Omental fat pad (tissue), 4 donors: ENCODE results near the gene LRRC49. TPM values are rescaled to one million over a fixed set of nuclear protein-coding genes. Genes with fewer than 3 reads are reported as not detected.
"Not testable (repeated sequence)": the region's sequence is repeated elsewhere in the genome, so short reads cannot be mapped to it uniquely, and the experiment has no call there.

Source experiments
- ATAC-seq: fragments of 150-250 bp; one replicate; pipeline ENCODE4 v1.9.1; 2016; ENCODE audit warnings: mild to moderate bottlenecking, moderate library complexity; ENCODE audit not compliant: low FRiP score
- DNase-seq: peaks from one replicate; pipeline ENCODE4 v3.0.0-alpha.2; 2019; ENCODE audit warnings: low spot score
- total RNA-seq, 4 donors: library from RNA; depleted of rRNA; stranded (reverse); fragments of >200 nt; gene quantifications; one replicate each; pipeline ENCODE4 v1.1.0, GENCODE V29; 2016
- TF ChIP-seq, protein P1 (sequence below), 3 donors: fragments of 450-650 bp; IDR thresholded peaks; one replicate each; pipeline ENCODE4 v1.5.1; 2016 to 2017; ENCODE audit warnings: antibody characterized with exemption in 3 of 3, mild to moderate bottlenecking in 3 of 3, moderate library complexity in 2 of 3

LRRC49 gene
- total RNA-seq, 4 donors from 2014 or later = 2.5 to 7.1 (median 5.0) TPM

DNA sequence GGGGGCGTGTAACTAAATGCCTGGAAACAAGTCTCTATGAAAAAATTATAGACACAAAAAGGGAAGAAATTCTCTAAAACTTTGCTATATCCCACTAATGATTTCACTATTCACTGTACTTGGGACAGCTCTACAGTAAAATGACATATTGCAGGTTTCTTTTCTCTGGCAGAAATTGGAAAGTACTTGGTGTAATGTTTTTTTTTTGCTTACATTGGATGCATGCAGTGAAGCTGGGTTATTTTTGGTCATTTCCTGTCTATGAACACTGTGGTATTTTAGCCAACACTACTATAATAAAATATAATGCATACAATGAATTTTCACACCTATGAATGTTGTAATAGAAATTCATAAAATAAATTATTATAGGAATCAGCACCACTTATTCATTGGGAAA lies 109.7 kb downstream of the LRRC49 start:
- DNase-seq = no peak
- TF ChIP-seq, protein P1, sequence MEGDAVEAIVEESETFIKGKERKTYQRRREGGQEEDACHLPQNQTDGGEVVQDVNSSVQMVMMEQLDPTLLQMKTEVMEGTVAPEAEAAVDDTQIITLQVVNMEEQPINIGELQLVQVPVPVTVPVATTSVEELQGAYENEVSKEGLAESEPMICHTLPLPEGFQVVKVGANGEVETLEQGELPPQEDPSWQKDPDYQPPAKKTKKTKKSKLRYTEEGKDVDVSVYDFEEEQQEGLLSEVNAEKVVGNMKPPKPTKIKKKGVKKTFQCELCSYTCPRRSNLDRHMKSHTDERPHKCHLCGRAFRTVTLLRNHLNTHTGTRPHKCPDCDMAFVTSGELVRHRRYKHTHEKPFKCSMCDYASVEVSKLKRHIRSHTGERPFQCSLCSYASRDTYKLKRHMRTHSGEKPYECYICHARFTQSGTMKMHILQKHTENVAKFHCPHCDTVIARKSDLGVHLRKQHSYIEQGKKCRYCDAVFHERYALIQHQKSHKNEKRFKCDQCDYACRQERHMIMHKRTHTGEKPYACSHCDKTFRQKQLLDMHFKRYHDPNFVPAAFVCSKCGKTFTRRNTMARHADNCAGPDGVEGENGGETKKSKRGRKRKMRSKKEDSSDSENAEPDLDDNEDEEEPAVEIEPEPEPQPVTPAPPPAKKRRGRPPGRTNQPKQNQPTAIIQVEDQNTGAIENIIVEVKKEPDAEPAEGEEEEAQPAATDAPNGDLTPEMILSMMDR (IDR thresholded peaks at IDR 0.05) = no peak
- ATAC-seq = no peak

DNA sequence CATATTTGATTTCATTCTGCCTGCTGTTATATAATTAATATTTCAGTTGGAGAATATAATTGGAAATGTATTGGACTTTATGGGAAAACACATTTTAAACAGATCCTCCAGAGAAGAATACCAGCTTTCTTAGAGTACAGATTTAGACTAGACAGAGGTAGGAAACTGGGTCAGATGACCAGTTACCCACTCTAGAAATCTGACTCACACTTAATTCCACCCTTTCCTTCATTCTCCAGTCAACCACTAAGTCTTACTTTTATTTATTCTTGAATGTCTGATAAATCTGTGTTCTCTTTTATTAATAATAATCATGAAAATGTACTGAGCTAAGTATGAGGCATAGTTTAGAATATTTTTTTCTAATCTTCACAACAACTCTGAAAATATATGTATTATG lies 110.7 kb downstream of the LRRC49 start:
- ATAC-seq (no peak), DNase-seq (no peak)
- TF ChIP-seq, protein P1 (IDR thresholded peaks at IDR 0.05) = no peak

DNA sequence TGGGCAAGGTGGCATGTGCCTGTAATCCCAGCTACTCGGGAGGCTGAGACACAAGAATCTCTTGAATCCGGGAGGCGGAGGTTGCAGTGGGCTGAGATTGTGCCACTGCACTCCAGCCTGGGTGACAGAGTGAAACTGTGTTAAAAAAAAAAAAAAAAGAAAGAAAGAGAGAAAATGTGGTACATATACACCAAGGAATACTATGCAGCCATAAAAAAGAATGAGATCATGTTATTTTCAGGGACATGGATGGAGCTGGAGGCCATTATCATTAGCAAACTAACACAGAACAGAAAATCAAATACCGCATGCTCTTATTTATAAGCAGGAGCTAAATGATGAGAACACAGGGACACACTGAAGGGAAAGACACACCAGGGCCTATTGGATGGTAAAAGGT lies 111.9 kb downstream of the LRRC49 start:
- not testable (repeated sequence) for ATAC-seq, DNase-seq

DNA sequence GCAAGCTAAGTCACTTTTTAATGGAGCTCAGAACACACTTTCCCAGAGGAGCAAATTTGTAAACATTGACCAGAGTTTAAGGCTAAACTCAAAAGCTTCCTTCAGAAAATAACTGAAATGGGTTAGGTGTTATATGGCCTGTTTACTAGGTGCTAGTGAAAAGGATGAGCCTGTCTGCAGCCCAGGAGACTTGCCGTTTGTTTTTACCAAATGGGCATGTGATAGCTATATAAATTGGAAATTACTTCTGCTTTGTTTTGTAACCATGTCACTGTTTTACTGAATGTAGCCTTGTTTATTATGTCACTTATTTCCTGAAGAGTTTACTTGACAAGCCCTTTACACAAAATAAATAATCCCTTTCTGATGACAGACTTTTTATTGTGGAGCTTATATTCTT lies 113.3 kb downstream of the LRRC49 start:
- ATAC-seq = no peak
- no peak for DNase-seq
- TF ChIP-seq, protein P1 (IDR thresholded peaks at IDR 0.05) = no peak

DNA sequence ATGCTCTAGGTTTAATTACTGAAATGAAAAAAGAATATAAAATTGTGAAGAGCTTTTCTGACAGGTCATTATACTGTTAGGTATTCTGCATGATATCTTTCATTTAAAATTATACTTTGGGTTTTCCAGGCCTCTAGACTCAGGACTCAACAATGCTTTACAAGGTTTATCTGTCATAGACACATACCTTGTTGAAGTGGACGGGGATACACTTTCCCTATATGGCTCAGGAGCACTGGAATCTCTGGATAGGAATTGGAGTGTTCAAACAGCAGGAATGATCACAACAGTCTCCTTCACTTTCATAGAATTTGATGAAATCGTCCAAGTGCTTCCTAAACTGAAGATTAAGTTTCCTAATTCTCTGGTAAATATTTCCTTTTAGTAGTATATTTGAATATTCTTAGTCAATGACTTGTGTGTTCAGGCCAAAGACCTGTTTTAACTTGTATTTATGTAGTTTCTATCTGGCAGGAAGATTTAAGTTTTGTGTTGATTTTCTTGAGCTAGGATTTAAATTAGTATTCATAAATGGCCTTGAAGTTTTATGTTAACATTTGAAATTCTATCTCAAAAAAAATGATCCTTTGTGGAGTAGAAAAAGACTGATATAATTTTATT lies 115.7 kb downstream of the LRRC49 start:
- DNase-seq (no peak), ATAC-seq (no peak)
- TF ChIP-seq, protein P1 (IDR thresholded peaks at IDR 0.05) = no peak

DNA sequence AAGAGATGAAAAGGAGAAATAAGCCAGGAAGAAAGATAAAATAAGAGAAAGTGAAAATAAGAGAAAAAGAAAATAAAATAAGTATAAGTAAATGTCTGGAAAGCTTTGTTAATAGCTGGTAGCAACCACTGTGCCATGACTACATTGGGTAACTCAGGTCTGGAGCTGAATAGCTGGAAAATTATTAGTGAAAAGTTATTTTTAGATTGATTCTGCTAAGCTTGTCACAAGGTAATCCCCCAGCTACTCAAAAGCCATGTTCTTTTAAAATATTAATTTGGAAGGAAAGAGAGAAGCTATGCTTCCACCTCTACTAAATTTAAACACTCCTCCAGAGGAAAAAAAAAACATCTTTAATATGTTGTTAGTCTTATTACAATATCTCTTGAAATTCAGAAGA lies 117.8 kb downstream of the LRRC49 start:
- DNase-seq = no peak
- TF ChIP-seq, protein P1 (IDR thresholded peaks at IDR 0.05) = no peak
- ATAC-seq = no peak

DNA sequence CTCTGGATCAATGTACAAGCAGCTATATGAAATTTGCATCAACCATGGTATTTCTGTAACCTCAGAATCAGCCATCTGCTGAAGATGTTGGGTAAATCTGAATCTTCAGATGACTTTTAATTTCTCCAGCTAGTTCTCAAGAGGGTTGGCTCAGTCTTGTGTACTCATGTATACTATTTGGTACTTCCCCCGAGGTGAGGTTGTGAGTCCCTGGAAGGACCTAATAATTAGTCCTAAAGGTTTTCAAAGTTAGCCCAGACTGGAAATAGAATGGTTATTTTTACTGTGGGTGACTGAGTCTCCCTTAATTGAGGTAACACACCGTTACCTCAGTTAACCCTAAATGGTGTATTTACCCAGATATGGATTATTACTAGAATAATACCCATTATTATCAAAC lies 118.4 kb downstream of the LRRC49 start:
- DNase-seq = no peak
- ATAC-seq = no peak
- TF ChIP-seq, protein P1 (IDR thresholded peaks at IDR 0.05) = no peak
